Keratinocyte (primary cell): Measurements from ENCODE around the gene TRPC4.

Experiments used
- EZH2 ChIP-seq: IDR thresholded peaks from one replicate; pipeline ENCODE4 v1.6.1; 2012; ENCODE audit warnings: inconsistent platforms, mild to moderate bottlenecking, low read length, moderate library complexity
- TF ChIP-seq, protein P1 (sequence below), 3 experiments: IDR thresholded peaks in 1 of 3; conservative IDR thresholded peaks in 1 of 3; optimal IDR thresholded peaks in 1 of 3; 2 replicates in 2 of 3; 3 replicates in 1 of 3; pipeline versions ENCODE3 to v1.5.1; 2011; ENCODE audit warnings: low read length in 3 of 3, mild to moderate bottlenecking in 3 of 3, moderate library complexity in 2 of 3, control low read depth in 1 of 3, inconsistent platforms in 1 of 3; ENCODE audit not compliant: insufficient read depth in 2 of 3; ENCODE audit errors: extremely low read depth in 1 of 3

DNA sequence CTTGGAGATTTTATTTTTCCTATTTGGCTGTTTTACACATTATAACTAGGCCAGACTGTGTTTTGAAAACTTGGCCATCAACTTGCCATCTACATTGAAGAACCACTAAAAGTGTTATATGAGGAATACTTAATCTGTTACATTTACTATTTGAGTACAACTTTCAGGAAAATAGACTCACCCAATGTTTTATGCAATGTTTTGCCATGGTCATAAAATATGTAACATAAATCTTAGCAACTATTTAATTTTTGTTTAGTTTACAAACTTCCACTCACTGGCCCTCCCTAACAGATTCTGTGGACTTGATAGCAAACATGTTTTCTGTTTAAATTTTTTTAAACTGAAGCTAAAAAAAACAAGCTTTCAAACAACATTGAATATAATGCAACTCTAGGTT, 23.7 kb upstream of the TRPC4 start:
- TF ChIP-seq, protein P1, sequence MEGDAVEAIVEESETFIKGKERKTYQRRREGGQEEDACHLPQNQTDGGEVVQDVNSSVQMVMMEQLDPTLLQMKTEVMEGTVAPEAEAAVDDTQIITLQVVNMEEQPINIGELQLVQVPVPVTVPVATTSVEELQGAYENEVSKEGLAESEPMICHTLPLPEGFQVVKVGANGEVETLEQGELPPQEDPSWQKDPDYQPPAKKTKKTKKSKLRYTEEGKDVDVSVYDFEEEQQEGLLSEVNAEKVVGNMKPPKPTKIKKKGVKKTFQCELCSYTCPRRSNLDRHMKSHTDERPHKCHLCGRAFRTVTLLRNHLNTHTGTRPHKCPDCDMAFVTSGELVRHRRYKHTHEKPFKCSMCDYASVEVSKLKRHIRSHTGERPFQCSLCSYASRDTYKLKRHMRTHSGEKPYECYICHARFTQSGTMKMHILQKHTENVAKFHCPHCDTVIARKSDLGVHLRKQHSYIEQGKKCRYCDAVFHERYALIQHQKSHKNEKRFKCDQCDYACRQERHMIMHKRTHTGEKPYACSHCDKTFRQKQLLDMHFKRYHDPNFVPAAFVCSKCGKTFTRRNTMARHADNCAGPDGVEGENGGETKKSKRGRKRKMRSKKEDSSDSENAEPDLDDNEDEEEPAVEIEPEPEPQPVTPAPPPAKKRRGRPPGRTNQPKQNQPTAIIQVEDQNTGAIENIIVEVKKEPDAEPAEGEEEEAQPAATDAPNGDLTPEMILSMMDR (optimal IDR thresholded peaks at IDR 0.05 in 1 of 3, IDR thresholded peaks at IDR 0.05 in 1 of 3, conservative IDR thresholded peaks at IDR 0.05 in 1 of 3; ENCODE audit: extremely low read depth in 1 of 3, insufficient read depth in 2 of 3, low read length in 3 of 3): no peak
- TF ChIP-seq EZH2: no peak
